LNCAP (cell line): ENCODE data around the gene CPNE2.

Experiments
- TF ChIP-seq, protein P1 (sequence below): fragments of 450-650 bp; IDR thresholded peaks from 2 replicates; pipeline ENCODE4 v1.5.1; 2017; ENCODE audit warnings: mild to moderate bottlenecking

CPNE2 gene

DNA sequence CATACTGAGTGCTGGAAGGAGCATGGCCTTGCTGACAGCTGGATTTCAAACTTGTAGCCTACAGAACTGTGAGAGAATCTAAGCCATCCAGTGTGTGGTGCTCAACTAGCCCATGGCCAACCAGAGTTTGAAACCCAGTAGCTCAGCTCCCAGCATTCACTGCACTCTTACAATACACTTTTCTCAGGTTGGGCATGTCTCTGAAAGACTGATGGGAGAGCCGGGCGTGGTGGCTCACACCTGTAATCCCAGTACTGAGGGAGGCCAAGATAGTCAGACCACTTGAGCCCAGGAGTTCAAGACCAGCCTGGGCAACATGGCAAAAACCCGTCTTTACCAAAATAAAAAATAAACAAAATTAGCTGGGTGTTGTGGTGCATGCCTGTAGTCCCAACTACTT is 3.8 kb downstream of the CPNE2 start:
- TF ChIP-seq, protein P1, sequence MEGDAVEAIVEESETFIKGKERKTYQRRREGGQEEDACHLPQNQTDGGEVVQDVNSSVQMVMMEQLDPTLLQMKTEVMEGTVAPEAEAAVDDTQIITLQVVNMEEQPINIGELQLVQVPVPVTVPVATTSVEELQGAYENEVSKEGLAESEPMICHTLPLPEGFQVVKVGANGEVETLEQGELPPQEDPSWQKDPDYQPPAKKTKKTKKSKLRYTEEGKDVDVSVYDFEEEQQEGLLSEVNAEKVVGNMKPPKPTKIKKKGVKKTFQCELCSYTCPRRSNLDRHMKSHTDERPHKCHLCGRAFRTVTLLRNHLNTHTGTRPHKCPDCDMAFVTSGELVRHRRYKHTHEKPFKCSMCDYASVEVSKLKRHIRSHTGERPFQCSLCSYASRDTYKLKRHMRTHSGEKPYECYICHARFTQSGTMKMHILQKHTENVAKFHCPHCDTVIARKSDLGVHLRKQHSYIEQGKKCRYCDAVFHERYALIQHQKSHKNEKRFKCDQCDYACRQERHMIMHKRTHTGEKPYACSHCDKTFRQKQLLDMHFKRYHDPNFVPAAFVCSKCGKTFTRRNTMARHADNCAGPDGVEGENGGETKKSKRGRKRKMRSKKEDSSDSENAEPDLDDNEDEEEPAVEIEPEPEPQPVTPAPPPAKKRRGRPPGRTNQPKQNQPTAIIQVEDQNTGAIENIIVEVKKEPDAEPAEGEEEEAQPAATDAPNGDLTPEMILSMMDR = no peak

DNA sequence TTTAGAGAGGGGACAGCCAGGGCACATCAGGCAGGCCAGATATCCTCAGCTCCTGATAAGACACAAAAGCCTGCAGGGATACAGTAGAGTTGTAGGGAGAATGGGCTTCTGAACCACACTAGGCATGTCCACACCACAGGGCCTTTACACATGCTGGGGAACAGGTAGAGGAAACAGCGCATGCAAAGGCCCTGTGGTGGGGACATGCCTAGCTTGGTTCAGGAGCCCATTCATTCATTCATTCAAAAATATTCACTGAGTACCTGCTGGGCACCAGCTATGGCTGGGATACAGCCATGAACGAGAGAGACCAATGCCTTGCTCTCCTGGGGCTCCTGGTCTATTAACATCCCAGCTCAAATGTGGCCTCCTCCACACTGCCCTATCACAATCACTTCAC is 4.4 kb downstream of the CPNE2 start:
- TF ChIP-seq, protein P1 = no peak

- TF ChIP-seq, protein P1 = no peak
These were observed 5.9 kb downstream of the CPNE2 start for GRCh38 chr16:57098188-57098841.

DNA sequence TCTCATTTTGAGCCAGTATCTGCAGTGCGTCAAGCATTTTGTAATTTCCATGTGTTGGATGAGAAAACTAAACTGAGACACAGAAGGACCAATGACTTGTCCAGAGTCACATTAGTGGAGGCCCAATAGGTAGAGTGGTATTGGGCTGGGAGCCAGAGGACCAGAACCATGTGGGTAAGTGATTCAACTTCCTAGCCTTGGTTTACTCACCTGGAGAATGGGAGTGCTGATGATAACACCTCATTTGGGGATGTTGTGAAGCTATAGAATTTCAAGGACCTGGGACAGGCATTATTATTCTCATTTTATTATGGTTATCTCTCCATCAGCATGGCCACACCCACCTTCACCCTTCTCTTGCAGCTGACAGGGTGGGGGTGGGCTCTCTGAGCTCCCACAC is 8.1 kb downstream of the CPNE2 start:
- TF ChIP-seq, protein P1 = no peak

GRCh38 chr16:57102888-57103851 is 10.8 kb downstream of the CPNE2 start:
- TF ChIP-seq, protein P1 = no peak

DNA sequence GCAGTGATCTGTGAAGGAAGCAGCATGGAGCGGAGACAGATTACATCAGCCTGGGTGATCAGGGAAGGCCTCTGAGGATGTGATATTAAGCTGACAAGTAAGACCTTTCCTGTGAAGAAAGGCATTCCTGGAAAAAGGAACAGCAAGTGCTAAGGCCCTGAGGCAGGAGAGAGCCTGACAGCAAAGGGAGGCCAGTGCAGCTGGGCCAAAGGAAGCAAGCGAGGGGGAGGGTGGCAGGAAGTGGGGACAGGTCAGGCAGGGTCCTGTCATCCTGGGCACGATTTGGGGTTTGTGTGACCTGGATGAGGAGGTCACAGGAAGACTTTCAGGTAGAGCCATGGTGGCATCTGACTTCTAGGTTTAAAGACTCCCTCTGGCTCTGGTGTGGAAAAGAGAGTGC is 12.3 kb downstream of the CPNE2 start:
- TF ChIP-seq, protein P1 = no peak

GRCh38 chr16:57105184-57105583 is 12.8 kb downstream of the CPNE2 start:
- TF ChIP-seq, protein P1 = no peak
